Prostate gland (tissue), 2 donors: ENCODE results near the gene COG4. TPM values are rescaled to one million over a fixed set of nuclear protein-coding genes. Genes with fewer than 3 reads are reported as not detected.

Source experiments
- DNase-seq: peaks from one replicate; pipeline ENCODE4 v3.0.0-alpha.2; 2019; ENCODE audit warnings: low spot score
- H3K27ac ChIP-seq, 2 donors: fragments of 200-600 bp; sonication (generic); 2 replicates each; pipeline ENCODE4 v1.5.1; 2017 to 2019
- H3K27me3 ChIP-seq: fragments of 200-600 bp; sonication (generic); replicated peaks from 2 replicates; pipeline ENCODE4 v1.5.1; 2019; ENCODE audit not compliant: insufficient read depth
- H3K36me3 ChIP-seq, 2 donors: fragments of 200-600 bp; sonication (generic); 1 replicate in 1 of 2; 2 replicates in 1 of 2; pipeline versions ENCODE4 v1.5.1 to v1.8.1; 2017 to 2019
- H3K4me1 ChIP-seq: fragments of 200-600 bp; sonication (generic); replicated peaks from 2 replicates; pipeline ENCODE4 v1.5.1; 2019
- H3K4me3 ChIP-seq, 2 donors: fragments of 200-600 bp; sonication (generic); 2 replicates each; pipeline ENCODE4 v1.5.1; 2017 to 2019
- H3K9me3 ChIP-seq: fragments of 200-600 bp; sonication (generic); 2 replicates; pipeline ENCODE4 v1.5.1; 2017
- POLR2A ChIP-seq: fragments of 450-650 bp; IDR thresholded peaks from one replicate; pipeline ENCODE4 v1.6.1; 2016; ENCODE audit warnings: antibody characterized with exemption, mild to moderate bottlenecking
- POLR2AphosphoS5 ChIP-seq: sonication (generic); formaldehyde crosslinking; IDR thresholded peaks from one replicate; pipeline ENCODE4 v1.6.1; 2017; ENCODE audit warnings: antibody characterized with exemption
- WGBS: methylation state at CpG from one replicate; pipeline ENCODE4 v1.1.5; 2018; 5-methylcytosine and 5-hydroxymethylcytosine counted together
- intact Hi-C: fragments of 100-400 bp; cut with DNase I; formaldehyde crosslinking; loops from one replicate; pipeline ENCODE4 v1.14.2; 2022
- total RNA-seq, 2 donors: library from RNA; depleted of rRNA; stranded (reverse); fragments of >200 nt; gene quantifications; one replicate each; pipeline ENCODE4 v1.1.0, GENCODE V29; 2016
- TF ChIP-seq, protein P1 (sequence below), 4 experiments: fragments of 200-600 bp in 2 of 4; fragments of 450-650 bp in 2 of 4; sonication (generic) in 2 of 4; IDR thresholded peaks; 1 replicate in 3 of 4; 2 replicates in 1 of 4; pipeline ENCODE4 v1.5.1; 2016 to 2019; ENCODE audit warnings: antibody characterized with exemption in 4 of 4, mild to moderate bottlenecking in 2 of 4, moderate library complexity in 2 of 4

The COG4 gene
- total RNA-seq, 2 donors from 2014 or later, result 34.6 to 62.0 TPM

- DNase-seq, result no peak
- Histone ChIP-seq H3K9me3 (no peaks in the 10 kb centered on the region), H3K4me1 (no peaks in the 10 kb centered on the region), H3K36me3 (peaks cover 0 to 3% of the 10 kb centered on the region in 2 donors), H3K27me3 (no peaks in the 10 kb centered on the region), H3K4me3 (no peak overlapping the region), H3K27ac (no peak overlapping the region)
- intact Hi-C loops, result no loop called here
- TF ChIP-seq, protein P1, sequence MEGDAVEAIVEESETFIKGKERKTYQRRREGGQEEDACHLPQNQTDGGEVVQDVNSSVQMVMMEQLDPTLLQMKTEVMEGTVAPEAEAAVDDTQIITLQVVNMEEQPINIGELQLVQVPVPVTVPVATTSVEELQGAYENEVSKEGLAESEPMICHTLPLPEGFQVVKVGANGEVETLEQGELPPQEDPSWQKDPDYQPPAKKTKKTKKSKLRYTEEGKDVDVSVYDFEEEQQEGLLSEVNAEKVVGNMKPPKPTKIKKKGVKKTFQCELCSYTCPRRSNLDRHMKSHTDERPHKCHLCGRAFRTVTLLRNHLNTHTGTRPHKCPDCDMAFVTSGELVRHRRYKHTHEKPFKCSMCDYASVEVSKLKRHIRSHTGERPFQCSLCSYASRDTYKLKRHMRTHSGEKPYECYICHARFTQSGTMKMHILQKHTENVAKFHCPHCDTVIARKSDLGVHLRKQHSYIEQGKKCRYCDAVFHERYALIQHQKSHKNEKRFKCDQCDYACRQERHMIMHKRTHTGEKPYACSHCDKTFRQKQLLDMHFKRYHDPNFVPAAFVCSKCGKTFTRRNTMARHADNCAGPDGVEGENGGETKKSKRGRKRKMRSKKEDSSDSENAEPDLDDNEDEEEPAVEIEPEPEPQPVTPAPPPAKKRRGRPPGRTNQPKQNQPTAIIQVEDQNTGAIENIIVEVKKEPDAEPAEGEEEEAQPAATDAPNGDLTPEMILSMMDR (IDR thresholded peaks at IDR 0.05), result no peak
- TF ChIP-seq POLR2AphosphoS5, result no peak
- no peak for TF ChIP-seq POLR2A
- 85% methylated on average over 23 of the region's 24 CpGs for WGBS
Measured at GRCh38 chr16:70475054-70475871, 48.1 kb downstream of the COG4 start.

DNA sequence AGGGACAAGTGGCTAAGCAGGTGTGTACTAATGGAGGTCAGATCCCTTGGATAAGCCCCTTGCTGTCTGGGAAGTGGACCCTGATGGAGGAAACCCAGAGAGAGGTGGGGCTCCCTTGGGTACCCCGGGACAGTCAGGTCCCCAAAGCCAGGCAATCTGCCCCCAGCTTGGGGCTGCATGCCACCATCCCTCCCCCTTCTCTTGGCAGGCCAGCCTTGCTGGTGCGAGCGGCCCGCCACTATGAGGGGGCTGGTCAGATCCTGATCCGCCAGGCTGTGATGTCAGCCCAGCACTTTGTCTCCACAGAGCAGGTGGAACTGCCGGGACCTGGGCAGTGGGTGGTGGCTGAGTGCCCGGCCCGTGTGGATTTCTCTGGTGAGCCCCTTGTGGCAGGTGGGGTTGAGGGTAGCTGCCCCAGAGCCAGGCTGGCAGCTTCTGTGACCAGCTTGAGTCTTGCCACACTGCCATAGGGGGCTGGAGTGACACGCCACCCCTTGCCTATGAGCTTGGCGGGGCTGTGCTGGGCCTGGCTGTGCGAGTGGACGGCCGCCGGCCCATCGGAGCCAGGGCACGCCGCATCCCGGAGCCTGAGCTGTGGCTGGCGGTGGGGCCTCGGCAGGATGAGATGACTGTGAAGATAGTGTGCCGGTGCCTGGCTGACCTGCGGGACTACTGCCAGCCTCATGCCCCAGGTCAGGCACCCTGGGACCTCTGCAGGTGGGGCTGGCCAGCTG lies 48.9 kb downstream of the COG4 start:
- H3K27ac ChIP-seq, result no peak overlapping the region
- 97% methylated on average over 18 of the region's 22 CpGs for WGBS

DNA sequence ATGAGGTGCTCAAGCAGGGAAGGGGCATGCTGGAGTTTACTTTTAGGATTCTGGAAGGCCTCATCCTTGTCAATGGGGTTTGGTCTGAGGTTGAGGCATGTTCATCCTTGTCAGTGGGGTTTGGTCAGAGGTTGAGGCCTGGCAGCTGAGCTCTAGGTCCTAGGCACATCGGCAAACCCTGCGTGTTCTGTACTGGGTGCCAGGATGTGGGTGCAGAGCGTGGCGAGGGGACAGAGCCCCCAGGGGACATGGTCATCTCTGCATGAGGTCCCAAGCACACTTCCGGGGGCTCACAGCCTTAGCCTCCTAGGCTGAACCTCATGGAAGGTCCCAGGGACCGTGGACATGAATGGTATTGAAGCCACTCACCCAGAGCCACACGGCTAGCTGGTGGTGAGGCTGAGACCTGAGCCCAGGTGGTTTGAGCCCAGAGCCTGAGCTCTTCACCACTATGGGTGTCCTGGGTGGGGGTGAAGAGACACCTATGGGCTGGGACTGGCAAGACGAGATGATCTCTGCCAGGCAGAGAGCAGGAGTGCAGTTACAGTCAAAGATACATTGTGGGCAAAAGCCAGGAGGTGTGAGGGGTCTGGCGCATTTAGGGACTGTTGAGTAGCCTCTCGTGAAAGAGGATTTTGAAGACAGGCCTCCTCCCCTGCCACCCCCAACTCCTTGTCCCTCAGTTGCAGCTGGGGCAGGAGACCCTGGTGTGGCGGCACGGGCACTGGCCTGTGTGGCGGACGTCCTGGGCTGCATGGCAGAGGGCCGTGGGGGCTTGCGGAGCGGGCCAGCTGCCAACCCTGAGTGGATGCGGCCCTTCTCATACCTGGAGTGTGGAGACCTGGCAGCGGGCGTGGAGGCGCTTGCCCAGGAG lies 49.7 kb downstream of the COG4 start:
- no peak overlapping the region for H3K4me3 ChIP-seq
- no peak overlapping the region for H3K27ac ChIP-seq
- no peaks in the 10 kb centered on the region for H3K27me3 ChIP-seq
- no peaks in the 10 kb centered on the region for H3K9me3 ChIP-seq
- DNase-seq, result no peak
- intact Hi-C loops, result no loop called here
- H3K36me3 ChIP-seq, result peaks cover 0 to 3% of the 10 kb centered on the region in 2 donors
- 90% methylated on average over 20 of the region's 21 CpGs for WGBS
- TF ChIP-seq POLR2A, result no peak
- TF ChIP-seq, protein P1 (IDR thresholded peaks at IDR 0.05), result no peak
- no peak for TF ChIP-seq POLR2AphosphoS5
- H3K4me1 ChIP-seq, result no peaks in the 10 kb centered on the region

More for the DNA sequence above, 48.9 kb downstream of the COG4 start:
- H3K4me1 ChIP-seq, result no peaks in the 10 kb centered on the region
- H3K27me3 ChIP-seq, result no peaks in the 10 kb centered on the region
- peaks cover 0 to 3% of the 10 kb centered on the region in 2 donors for H3K36me3 ChIP-seq
- TF ChIP-seq POLR2A, result no peak
- no peak for TF ChIP-seq POLR2AphosphoS5
- TF ChIP-seq, protein P1 (IDR thresholded peaks at IDR 0.05), result no peak
- DNase-seq, result no peak
- intact Hi-C loops, result no loop called here
- H3K4me3 ChIP-seq, result no peak overlapping the region
- H3K9me3 ChIP-seq, result no peaks in the 10 kb centered on the region

- intact Hi-C loops, result no loop called here
- Histone ChIP-seq H3K27me3 (no peaks in the 10 kb centered on the region), H3K4me1 (no peaks in the 10 kb centered on the region), H3K27ac (no peak overlapping the region), H3K4me3 (no peak overlapping the region), H3K9me3 (no peaks in the 10 kb centered on the region), H3K36me3 (peaks cover 0 to 3% of the 10 kb centered on the region in 2 donors)
- 81% methylated on average over 28 of the region's 28 CpGs for WGBS
- DNase-seq, result no peak
- TF ChIP-seq POLR2AphosphoS5 (no peak), POLR2A (no peak)
- TF ChIP-seq, protein P1 (IDR thresholded peaks at IDR 0.05), result no peak
Measured at GRCh38 chr16:70472786-70473433, 50.4 kb downstream of the COG4 start.
